ENCODE measurements around the gene LINS1. TPM values are rescaled to one million over a fixed set of nuclear protein-coding genes. Genes with fewer than 3 reads are reported as not detected.

Gene LINS1, protein sequence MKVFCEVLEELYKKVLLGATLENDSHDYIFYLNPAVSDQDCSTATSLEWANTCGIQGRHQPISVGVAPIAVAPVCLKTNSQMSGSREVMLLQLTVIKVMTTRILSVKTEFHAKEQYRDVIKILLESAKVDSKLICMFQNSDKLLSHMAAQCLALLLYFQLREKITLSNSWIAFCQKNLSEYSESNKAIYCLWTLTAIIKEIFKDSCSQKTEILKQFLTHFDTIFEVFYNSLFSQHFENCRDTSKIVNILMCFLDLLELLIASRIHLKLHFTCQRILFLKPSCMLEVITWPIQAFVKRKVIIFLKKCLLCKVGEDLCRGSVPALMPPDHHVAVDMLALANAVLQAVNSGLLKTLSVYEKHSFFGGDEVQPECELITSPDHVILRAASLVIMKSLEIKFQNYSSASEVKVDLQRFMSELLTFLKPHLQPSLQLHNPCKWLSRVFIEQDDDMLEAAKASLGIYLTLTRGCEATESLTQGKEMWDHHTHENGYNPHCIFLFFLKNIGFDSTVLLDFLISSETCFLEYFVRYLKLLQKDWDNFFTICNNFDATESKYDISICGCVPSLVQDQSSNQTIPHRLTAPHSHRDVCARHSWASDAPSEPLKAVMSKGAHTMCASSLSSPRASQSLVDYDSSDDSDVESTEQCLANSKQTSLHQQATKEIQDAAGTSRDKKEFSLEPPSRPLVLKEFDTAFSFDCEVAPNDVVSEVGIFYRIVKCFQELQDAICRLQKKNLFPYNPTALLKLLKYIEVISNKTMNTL
- 7.0 TPM for total RNA-seq
- long read RNA-seq, partial matches to known transcripts: 1 of 4 reads
- long read RNA-seq, other reads (novel, unspliced or antisense): 3 of 4 reads

DNA sequence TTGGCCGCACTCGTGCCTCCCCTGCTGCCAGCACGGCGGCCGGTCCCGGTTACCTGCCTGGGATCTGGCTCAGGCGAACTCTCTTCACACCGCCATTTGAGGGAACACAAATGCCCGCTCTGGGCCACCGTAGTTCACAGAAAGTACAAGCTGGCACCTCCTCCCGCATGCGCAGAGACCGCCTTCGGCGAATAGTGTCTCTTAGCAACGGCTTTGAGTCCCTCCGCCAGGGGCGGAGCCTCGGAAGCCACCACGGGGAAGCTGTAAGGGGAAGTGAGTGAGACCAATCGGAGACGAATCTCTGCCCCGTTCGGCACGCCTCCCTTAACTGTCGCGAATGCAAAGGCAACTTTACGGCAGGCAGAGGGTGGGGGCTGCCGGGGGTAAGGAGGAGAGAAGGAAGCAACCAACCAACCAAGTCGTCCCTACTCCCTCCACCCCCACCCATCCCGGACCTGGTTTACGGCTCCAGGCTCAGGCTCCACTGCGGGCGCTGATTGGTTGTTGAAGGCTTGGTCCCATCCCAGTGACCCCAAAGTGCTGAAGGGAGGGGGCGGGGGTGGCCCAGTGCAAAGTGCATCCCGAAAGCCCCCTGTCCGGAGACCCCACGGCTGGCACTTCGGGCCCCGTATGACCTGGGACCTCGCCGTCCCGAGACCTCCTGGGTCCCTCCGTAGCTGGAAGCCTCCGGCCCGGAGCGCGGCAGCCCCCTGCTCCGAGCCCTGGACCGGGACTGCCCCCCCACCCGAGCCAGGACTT lies at the start of gene LINS1, which contains the start of gene ASB7:
Gene LINS1 (minus strand): TSS at position 121 of the 759 bp plus-strand sequence. CDS start 21,342 bp downstream, outside the sequence.
Gene ASB7 (plus strand): TSS at position 526 of the 759 bp plus-strand sequence. CDS start 9,628 bp downstream, outside the sequence.
- peak; percentile 100 for DNase-seq (ENCODE audit: missing footprints)
- peak; percentile 98 for ATAC-seq
- intact Hi-C loops (cut with DNase I): loop anchor here (10.0 kb wide), 1 partner anchor 257 kb away; the partner anchor contains the start of gene ADAMTS17

DNA sequence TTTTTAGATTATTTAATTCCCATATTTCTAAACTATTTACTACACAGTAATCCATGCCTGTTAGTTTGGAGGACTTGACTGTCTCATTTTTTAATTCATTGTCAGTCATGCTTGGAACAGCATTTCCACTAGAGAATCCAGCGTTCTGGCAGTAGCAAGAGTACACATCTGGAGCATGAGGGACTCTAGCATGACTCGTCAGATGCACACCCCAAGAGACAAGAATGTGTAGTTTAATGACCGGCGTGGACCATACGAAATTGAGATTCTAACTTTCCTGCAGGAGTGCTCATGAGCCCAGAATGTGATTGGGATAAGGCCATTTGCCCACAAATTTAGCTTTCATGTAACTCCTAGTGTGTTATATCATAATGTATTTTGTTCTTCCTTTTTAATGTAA lies 49.3 kb upstream of the LINS1 start:
- ATAC-seq (peak; percentile 72), DNase-seq (ENCODE audit: missing footprints) (no peak)
- intact Hi-C loops (cut with DNase I): no loop called here

DNA sequence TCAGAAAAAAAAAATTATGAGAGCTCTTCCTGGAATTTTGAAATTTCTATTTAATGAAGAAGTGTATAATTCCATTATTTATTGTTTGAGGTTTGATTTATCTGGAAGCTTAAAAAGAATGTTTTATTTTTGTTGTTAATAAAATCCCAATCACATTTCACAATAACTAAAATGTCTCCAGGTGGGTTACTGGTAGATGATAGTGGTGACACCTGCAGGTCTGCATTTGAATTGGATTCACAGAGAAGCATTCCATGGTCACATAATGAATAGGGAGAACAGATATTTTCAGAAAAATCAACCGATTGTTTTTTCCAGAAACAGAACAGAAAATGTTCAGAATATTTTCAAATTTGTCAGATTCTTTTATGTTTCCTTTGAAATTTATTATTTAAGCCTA lies 48.7 kb upstream of the LINS1 start:
- intact Hi-C loops (cut with DNase I): no loop called here
- DNase-seq (ENCODE audit: missing footprints) (no peak), ATAC-seq (no peak)

DNA sequence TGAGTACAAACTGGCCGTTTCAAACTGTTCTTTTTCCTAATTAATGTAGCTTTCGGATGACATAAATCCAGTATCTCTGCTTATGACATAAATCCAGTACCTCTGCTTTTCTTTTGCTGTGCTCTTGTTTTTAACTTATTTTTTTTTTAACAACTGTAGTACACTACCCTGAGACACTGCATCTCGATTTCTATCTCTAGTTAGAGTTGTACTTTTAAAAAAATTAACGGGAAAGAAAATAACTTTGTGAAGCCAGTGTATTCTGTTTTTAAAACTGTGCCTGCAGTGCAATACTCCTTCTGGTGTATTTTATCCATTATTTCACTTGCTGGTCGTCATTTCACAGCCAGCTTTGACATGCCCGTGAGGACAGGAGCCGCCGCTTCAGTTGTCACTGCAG lies 47.0 kb upstream of the LINS1 start:
- no peak for DNase-seq (ENCODE audit: missing footprints)
- intact Hi-C loops (cut with DNase I): no loop called here
- ATAC-seq: no peak

DNA sequence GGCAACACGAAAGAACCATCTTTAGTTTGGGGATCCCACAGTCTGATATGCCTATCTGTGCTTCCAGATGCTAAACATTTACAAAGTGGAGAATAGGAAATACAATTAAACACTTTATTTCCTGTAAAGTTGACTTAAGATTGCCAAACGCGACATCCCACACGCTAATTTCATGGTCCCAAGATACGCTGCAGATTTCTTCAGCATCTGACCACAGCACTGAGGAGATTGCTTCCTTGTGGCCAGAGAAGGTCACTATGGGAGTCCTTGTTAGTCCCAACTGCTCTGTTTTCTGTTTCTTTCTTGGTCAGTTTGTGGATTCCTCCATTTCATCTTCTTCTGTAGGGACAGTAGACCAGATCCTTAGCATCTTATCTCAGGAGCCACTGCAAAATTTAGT lies 43.7 kb upstream of the LINS1 start:
- DNase-seq (ENCODE audit: missing footprints) (no peak), ATAC-seq (no peak)
- intact Hi-C loops (cut with DNase I): no loop called here

DNA sequence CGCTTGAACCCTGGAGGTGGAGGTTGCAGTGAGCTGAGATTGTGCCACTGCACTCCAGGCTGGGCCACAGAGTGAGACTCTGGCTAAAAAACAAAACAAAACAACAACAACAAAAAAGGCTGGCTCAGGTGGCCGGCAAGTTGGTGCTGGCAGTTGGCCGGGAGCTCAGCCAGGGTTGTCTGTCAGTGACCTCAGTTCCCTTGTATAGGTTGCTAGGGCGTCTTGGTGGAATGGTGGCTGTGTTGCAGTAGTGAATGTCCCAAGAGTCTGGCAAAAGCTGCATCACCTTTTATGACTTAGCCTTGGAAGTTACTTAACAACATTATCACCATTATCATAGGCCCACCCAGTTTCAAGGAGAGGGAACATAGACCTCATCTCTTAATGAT lies 41.0 kb upstream of the LINS1 start:
- DNase-seq (ENCODE audit: missing footprints) (no peak), ATAC-seq (no peak)
- intact Hi-C loops (cut with DNase I): no loop called here

DNA sequence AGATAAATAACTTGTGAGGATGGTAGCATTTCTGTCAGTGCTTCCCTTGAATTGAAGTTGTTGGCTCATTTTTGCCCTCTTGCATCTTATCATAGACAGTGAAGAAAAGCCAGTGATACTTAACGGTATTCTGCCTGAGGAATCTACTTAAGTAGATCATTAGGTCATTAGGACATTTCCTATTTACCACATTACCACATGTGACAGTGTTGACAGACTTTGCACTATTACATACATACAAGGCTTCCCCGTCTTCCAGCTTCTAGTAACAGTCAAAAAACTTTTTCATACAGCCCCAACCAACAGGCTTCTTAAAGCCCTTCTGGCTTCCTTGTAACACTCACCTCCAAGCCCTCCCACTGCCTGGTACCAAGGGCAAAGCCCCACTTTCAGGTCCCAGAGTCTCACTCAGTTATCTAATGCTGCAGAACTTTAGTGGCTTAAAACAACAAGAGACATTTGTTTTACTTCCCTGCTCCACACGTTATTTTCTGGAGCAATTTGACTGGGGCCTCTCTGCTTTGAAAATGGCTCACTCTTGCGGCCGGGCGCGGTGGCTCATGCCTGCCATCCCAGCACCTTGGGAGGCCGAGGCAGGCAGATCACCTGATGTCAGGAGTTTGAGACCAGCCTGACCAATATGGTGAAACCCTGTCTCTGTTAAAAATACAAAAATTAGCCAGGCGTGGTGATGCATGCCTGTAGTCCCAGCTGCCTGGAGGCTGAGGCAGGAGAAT lies 40.4 kb upstream of the LINS1 start:
- DNase-seq (ENCODE audit: missing footprints) (no peak), ATAC-seq (no peak)
- intact Hi-C loops (cut with DNase I): no loop called here

DNA sequence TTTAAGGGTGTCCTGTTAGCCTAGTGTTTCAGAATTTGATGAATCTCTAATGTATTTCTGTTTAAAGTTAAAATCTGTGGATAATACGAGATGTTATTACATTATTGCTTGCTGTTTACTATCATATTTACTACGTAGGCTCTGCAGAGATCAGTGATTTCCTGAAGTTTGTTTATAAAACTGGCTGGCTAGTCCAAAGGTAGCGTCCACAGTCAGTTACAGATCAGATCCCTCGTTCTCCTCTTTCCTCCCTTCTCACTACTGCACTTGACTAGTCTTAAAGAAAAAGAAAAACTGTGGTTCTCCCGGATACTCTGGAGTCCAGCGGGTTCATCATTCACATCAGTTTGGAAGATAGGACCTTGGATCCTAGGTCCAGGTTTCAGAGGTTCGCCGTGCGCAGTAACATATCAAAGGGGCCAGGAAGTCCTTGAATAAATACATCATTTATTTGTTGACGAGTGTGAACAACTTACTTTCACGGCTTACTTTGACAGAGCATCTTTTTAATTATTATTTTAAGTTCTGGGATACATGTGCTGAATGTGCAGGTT lies 36.3 kb upstream of the LINS1 start:
- DNase-seq (ENCODE audit: missing footprints) (no peak), ATAC-seq (no peak)
- intact Hi-C loops (cut with DNase I): no loop called here

DNA sequence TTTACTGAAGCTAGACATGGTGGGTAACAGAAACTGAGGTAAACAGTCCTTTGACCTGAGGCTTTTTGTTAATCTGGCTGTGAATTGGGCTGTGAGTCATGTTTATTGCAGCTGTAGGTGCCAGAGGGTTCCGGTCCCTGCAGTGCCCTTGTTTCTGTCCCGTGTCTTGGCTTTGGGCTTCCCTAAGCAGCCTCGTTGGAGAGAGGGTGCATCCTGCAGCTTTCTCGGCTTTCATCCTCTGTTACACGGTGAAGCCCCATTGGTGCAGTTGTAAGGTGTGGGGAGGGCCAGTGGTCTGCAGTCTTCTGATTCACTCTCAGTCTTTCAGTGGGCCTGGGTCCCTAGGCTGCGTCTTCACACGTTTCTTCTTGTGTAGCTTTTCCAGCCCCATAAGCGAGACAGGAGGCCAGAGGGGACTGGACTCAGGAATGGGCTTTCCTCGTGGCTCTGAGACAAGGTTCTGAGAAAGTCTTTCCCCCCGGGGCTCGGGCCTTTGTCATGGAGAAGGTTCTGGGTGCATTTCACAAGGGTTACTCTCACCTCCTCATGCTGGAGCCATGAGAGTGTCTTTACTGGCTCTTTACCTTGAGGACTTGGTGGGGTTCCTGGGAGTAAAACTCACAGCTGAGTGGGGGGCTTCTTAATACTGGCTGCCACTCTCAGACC lies 33.6 kb upstream of the LINS1 start:
- intact Hi-C loops (cut with DNase I): no loop called here
- no peak for ATAC-seq

DNA sequence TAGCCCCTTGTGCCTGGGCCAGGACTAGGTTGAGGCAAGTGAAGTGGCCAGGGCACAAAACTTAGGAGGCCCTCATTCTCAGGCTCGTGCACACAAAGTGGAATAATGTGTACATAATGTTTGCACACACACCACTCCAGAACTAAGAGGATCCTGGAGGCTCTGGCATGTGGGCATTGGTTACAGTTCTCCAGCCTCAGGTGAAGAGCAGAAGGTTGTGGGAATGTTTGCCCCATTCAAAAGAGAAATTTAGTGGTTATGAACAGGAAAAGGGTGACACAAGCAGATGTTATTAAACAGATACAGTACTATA lies 31.7 kb upstream of the LINS1 start:
- intact Hi-C loops (cut with DNase I): no loop called here
- ATAC-seq (no peak), DNase-seq (ENCODE audit: missing footprints) (no peak)

More for the DNA sequence above, 33.6 kb upstream of the LINS1 start:
- no peak for DNase-seq (ENCODE audit: missing footprints)

DNA sequence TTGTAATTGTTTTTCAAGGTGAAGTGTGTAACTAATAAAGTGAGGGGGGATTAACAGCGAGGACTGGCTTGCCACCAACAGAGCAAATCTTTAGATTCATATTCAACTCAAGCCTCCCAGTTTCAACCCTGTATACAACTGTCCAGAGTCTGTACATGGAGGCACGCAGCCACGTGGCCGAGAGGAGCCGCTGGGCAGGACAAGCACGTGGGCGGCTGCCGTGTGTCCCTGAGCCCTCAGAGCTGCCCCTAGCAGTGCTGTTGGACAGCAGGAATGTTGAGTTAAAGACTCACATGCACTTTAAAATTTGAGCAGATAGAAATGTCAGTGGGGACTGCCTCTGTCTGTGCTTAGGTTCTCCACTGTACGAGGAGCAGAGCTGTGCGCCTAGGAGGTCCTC lies 29.8 kb upstream of the LINS1 start:
- intact Hi-C loops (cut with DNase I): loop anchor here (2.0 kb wide), 1 partner anchor 375 kb away; no protein-coding TSS in a partner anchor
- ATAC-seq: no peak
- DNase-seq (ENCODE audit: missing footprints): no peak

DNA sequence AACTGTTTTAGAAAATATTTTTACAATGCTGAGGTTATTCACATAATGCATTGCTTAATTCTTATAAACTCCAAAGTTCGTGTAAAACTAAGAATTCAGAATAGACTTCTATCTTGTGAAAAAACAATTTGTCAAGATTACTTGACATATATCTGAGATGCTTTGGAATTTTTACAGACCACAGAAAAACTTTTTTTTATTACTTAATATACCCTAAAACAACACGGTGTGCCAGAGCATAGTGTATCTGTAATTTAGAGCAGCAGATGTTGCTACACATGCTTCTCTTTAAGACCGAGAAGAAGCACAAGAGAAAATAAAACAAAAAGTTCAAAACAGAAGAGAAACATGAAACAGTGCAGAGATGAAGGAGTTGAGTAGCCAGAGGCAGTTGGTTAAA lies 26.8 kb upstream of the LINS1 start:
- DNase-seq (ENCODE audit: missing footprints) (no peak), ATAC-seq (no peak)
- intact Hi-C loops (cut with DNase I): loop anchor here (5.0 kb wide), 1 partner anchor 639 kb away; no protein-coding TSS in a partner anchor

DNA sequence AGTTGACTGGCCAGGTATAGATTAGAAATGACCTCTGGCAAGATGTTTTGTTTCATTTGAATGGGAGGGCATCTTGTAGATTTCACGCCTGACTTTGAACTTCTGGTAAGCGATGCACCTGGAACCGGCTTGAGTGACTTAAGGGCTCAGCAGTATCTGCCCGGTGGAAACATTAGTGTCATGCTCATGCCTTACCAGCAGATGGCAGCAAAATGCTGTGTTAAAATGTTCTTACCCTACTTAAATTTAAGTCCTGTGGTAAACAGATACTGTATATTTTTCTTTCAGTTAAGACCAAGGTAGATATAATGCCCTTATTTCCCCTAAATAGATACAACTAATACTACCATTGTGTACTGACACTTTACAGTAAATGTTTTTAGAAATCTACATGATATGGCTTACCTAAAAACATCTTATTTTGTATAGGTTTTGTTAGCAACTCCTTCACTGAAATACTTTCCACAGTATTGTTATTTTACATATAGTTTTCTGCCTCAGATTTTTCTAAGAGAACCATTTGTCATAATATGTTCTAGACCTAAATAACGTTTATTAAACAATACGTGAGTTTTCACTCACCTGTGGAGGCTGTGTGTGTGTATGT lies 25.9 kb upstream of the LINS1 start:
- ATAC-seq (peak; percentile 79), DNase-seq (ENCODE audit: missing footprints) (no peak)
- intact Hi-C loops (cut with DNase I): loop anchor here (1.0 to 5.0 kb wide), 2 partner anchors 245 to 639 kb away; no protein-coding TSS in a partner anchor

DNA sequence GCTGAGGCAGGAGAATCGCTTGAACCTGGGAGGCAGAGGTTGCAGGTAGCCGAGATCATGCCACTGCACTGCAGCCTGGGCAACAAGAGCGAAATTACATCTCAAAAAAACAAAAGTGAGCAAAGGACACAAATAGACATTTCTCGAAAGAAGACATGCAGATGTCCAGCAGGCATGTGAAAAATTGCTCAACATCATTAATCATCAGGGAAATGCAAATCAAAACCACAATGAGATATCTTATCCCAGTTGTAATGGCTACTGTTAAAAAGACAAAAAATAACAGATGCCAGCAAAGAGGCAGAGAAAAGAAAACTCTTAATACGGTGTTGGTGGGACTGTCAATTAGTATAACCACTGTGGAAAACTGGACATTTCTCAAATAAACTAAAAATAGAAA lies 21.3 kb upstream of the LINS1 start:
- intact Hi-C loops (cut with DNase I): no loop called here
- ATAC-seq (no peak), DNase-seq (ENCODE audit: missing footprints) (no peak)

DNA sequence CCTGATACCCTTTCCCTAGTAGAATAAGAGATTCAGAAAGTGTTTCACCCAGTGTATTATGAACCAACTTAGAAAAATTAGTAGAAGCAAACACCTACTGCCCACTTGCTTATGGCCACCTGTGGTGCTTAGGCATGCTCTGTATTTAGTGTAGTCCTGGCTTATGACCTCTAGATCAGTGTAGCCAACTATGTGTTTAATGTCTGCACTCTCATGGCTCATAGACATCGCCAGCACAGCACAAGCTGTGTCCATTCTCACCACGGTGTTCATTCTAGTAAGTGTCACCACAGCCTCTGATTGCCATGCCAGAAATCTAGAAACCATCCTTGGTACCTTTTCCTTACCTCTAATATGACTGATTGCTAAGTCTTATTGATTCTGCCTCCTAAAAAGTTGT lies 14.7 kb upstream of the LINS1 start:
- intact Hi-C loops (cut with DNase I): no loop called here
- no peak for ATAC-seq

DNA sequence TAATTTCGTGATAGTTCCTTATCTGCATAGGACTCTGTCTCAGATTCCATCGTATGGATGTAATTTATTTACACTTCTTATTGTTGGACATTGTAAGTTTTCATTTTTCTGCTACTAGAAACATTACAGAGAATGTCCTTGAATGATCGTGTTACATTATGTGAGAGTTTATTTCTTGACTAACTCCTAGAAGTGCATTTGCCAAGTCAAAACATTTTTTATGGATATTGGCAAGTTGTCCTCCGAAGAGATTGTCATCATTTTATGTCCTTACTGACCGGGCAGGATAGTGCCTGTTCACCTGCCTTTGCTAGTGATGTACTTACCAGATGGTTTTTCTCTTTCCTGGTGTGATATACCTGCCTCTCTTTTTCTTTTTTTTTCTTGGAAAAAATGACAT lies 13.8 kb upstream of the LINS1 start:
- intact Hi-C loops (cut with DNase I): no loop called here
- ATAC-seq (no peak), DNase-seq (ENCODE audit: missing footprints) (no peak)

More for the DNA sequence above, 14.7 kb upstream of the LINS1 start:
- no peak for DNase-seq (ENCODE audit: missing footprints)

DNA sequence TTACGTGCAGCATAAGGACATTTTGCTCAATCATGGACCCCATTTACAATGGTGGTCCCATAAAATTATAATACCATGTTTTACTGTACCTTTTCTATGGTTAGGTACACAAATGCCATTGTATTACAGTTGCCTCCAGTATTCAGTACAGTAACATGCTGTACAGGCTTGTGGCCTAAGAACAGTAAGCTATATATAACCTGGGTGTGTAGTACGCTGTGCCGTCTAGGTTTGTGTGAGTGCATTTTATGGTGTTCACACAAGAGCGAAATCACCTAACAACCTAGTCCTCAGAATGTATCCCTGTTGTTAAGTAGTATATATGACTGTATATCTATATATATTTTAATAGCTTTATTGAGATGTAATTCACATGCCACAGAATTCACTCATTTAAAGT lies 12.9 kb upstream of the LINS1 start:
- intact Hi-C loops (cut with DNase I): no loop called here
- no peak for DNase-seq (ENCODE audit: missing footprints)
- no peak for ATAC-seq

Data from Right ventricle myocardium inferior (tissue), 1 donor.